Trophoblast cell (in vitro differentiated cells and primary cell): ENCODE data around the gene GRM4.

Experiments used
- DNase-seq, 2 donors: peaks; one replicate each; pipeline ENCODE4 v3.0.0-alpha.2; 2016
- H2AFZ ChIP-seq: 2 replicates; pipeline ENCODE4 v1.6.1; 2013; ENCODE audit warnings: low read length, moderate library complexity, mild to moderate bottlenecking; ENCODE audit not compliant: insufficient read depth, poor library complexity
- H2AK5ac ChIP-seq: 2 replicates; pipeline ENCODE4 v1.6.1; 2013; ENCODE audit warnings: mild to moderate bottlenecking, low read length
- H2BK120ac ChIP-seq: 2 replicates; pipeline ENCODE4 v1.6.1; 2013; ENCODE audit warnings: low read length, mild to moderate bottlenecking, moderate library complexity; ENCODE audit not compliant: insufficient read depth, poor library complexity
- H2BK12ac ChIP-seq: 2 replicates; pipeline ENCODE4 v1.6.1; 2013; ENCODE audit warnings: mild to moderate bottlenecking, low read length, moderate library complexity
- H2BK5ac ChIP-seq: 2 replicates; pipeline ENCODE4 v1.6.1; 2013; ENCODE audit warnings: low read length, low read depth, moderate library complexity, mild to moderate bottlenecking; ENCODE audit not compliant: poor library complexity
- H3K14ac ChIP-seq: 2 replicates; pipeline ENCODE4 v1.6.1; 2013; ENCODE audit warnings: mild to moderate bottlenecking, low read length
- H3K18ac ChIP-seq: 2 replicates; pipeline ENCODE4 v1.6.1; 2013; ENCODE audit warnings: mild to moderate bottlenecking, low read length
- H3K23ac ChIP-seq: 2 replicates; pipeline ENCODE4 v1.6.1; 2013; ENCODE audit warnings: low read length
- H3K27ac ChIP-seq: 2 replicates; pipeline ENCODE4 v1.5.1; 2013; ENCODE audit warnings: low read depth, mild to moderate bottlenecking, inconsistent platforms, low read length, moderate library complexity
- H3K27me3 ChIP-seq: 2 replicates; pipeline ENCODE4 v1.6.1; 2013; ENCODE audit warnings: inconsistent platforms, mild to moderate bottlenecking, low read length, moderate library complexity; ENCODE audit not compliant: insufficient read depth
- H3K36me3 ChIP-seq, 2 experiments: 1 replicate in 1 of 2; 2 replicates in 1 of 2; pipeline ENCODE4 v1.6.1; 2013; ENCODE audit warnings: low read length in 2 of 2, mild to moderate bottlenecking in 2 of 2, moderate library complexity in 1 of 2; ENCODE audit not compliant: insufficient read depth in 2 of 2, control insufficient read depth in 1 of 2
- H3K4ac ChIP-seq: 2 replicates; pipeline ENCODE4 v1.6.1; 2013; ENCODE audit warnings: low read depth, mild to moderate bottlenecking, low read length, moderate library complexity
- H3K4me1 ChIP-seq, 2 experiments: 1 replicate in 1 of 2; 2 replicates in 1 of 2; pipeline ENCODE4 v1.6.1; 2013; ENCODE audit warnings: low read length in 2 of 2, mild to moderate bottlenecking in 2 of 2, moderate library complexity in 1 of 2; ENCODE audit not compliant: insufficient read depth in 2 of 2, control insufficient read depth in 1 of 2
- H3K4me2 ChIP-seq: 2 replicates; pipeline ENCODE4 v1.6.1; 2013; ENCODE audit warnings: inconsistent platforms, mild to moderate bottlenecking, low read length, moderate library complexity
- H3K4me3 ChIP-seq: 2 replicates; pipeline ENCODE4 v1.5.1; 2013; ENCODE audit warnings: mild to moderate bottlenecking, low read depth, low read length, inconsistent platforms
- H3K79me1 ChIP-seq: one replicate; pipeline ENCODE4 v1.6.1; 2013; ENCODE audit warnings: low read length
- H3K79me2 ChIP-seq: 2 replicates; pipeline ENCODE4 v1.6.1; 2013; ENCODE audit warnings: low read length, mild to moderate bottlenecking; ENCODE audit not compliant: control insufficient read depth, insufficient read depth, poor library complexity
- H3K9ac ChIP-seq: 2 replicates; pipeline ENCODE4 v1.6.1; 2013; ENCODE audit warnings: mild to moderate bottlenecking, low read length
- H3K9me3 ChIP-seq: 2 replicates; pipeline ENCODE4 v1.6.1; 2013; ENCODE audit warnings: low read depth, mild to moderate bottlenecking, control low read depth, inconsistent platforms, low read length; ENCODE audit not compliant: insufficient read depth
- H4K12ac ChIP-seq: 2 replicates; pipeline ENCODE4 v1.6.1; 2013; ENCODE audit warnings: low read depth, mild to moderate bottlenecking, low read length, moderate library complexity
- H4K8ac ChIP-seq: 2 replicates; pipeline ENCODE4 v1.6.1; 2013; ENCODE audit warnings: low read depth, mild to moderate bottlenecking, low read length, moderate library complexity
- H4K91ac ChIP-seq: one replicate; pipeline ENCODE4 v1.6.1; 2013; ENCODE audit warnings: low read depth, mild to moderate bottlenecking, low read length, moderate library complexity
- WGBS: extraction: QIAGEN DNeasy Blood & Tissue Kit; methylation state at CpG from one replicate; pipeline ENCODE4 v1.1.7; 2013; ENCODE audit warnings: missing lambda C conversion rate; ENCODE audit not compliant: insufficient read length, insufficient coverage; ENCODE audit errors: extremely low coverage; 5-methylcytosine and 5-hydroxymethylcytosine counted together

GRM4 gene

GRCh38 chr6:34022873-34023255 lies 123.0 kb downstream of the GRM4 start:
- WGBS = no CpG with 5 or more reads among the region's 9 CpGs
- H4K91ac ChIP-seq = no peak overlapping the region
- no peak overlapping the region for H3K4me3 ChIP-seq
- H3K14ac ChIP-seq = no peak overlapping the region
- no peak overlapping the region for H3K18ac ChIP-seq
- no peak overlapping the region for H4K12ac ChIP-seq
- H3K27me3 ChIP-seq = no peaks in the 10 kb centered on the region
- no peak overlapping the region for H4K8ac ChIP-seq
- H3K9me3 ChIP-seq = peaks cover 5% of the 10 kb centered on the region
- no peak overlapping the region for H2AK5ac ChIP-seq
- H3K4ac ChIP-seq = no peak overlapping the region
- no peak for DNase-seq
- no peak overlapping the region for H3K4me2 ChIP-seq
- H3K9ac ChIP-seq = no peak overlapping the region
- H3K4me1 ChIP-seq = no peaks in the 10 kb centered on the region
- no peaks in the 10 kb centered on the region for H3K36me3 ChIP-seq
- no peak overlapping the region for H3K27ac ChIP-seq
- H3K79me2 ChIP-seq = no peaks in the 10 kb centered on the region
- H2BK12ac ChIP-seq = no peak overlapping the region
- H2BK120ac ChIP-seq = no peak overlapping the region
- no peak overlapping the region for H3K23ac ChIP-seq
- no peak overlapping the region for H2BK5ac ChIP-seq
- H2AFZ ChIP-seq = no peak overlapping the region
- no peaks in the 10 kb centered on the region for H3K79me1 ChIP-seq

GRCh38 chr6:34022250-34022872 lies 123.5 kb downstream of the GRM4 start:
- no peaks in the 10 kb centered on the region for H3K79me1 ChIP-seq
- no peak overlapping the region for H3K14ac ChIP-seq
- no peak for DNase-seq
- H3K36me3 ChIP-seq = no peaks in the 10 kb centered on the region
- H3K23ac ChIP-seq = no peak overlapping the region
- no peak overlapping the region for H2BK5ac ChIP-seq
- H3K4me3 ChIP-seq = peak overlapping the region; percentile 17
- H3K4me2 ChIP-seq = no peak overlapping the region
- H3K4me1 ChIP-seq = no peaks in the 10 kb centered on the region
- H2BK12ac ChIP-seq = no peak overlapping the region
- H3K9me3 ChIP-seq = peaks cover 6% of the 10 kb centered on the region
- WGBS = no CpG with 5 or more reads among the region's 22 CpGs
- no peak overlapping the region for H4K8ac ChIP-seq
- no peak overlapping the region for H3K27ac ChIP-seq
- H2AK5ac ChIP-seq = no peak overlapping the region
- no peak overlapping the region for H2AFZ ChIP-seq
- H3K27me3 ChIP-seq = no peaks in the 10 kb centered on the region
- H3K18ac ChIP-seq = no peak overlapping the region
- no peak overlapping the region for H3K4ac ChIP-seq
- no peak overlapping the region for H4K12ac ChIP-seq
- no peak overlapping the region for H4K91ac ChIP-seq
- no peaks in the 10 kb centered on the region for H3K79me2 ChIP-seq
- H3K9ac ChIP-seq = no peak overlapping the region
- no peak overlapping the region for H2BK120ac ChIP-seq

- Histone ChIP-seq H3K79me2 (no peaks in the 10 kb centered on the region), H2AFZ (no peak overlapping the region), H3K9me3 (peaks cover 11% of the 10 kb centered on the region), H3K18ac (no peak overlapping the region), H3K23ac (no peak overlapping the region), H2BK120ac (no peak overlapping the region), H3K9ac (no peak overlapping the region), H2AK5ac (no peak overlapping the region), H3K4me3 (no peak overlapping the region), H3K4me1 (no peaks in the 10 kb centered on the region), H3K27me3 (no peaks in the 10 kb centered on the region), H2BK12ac (no peak overlapping the region), H4K91ac (no peak overlapping the region), H3K4me2 (no peak overlapping the region), H3K4ac (no peak overlapping the region), H3K14ac (no peak overlapping the region), H3K36me3 (no peaks in the 10 kb centered on the region), H3K27ac (no peak overlapping the region), H3K79me1 (no peaks in the 10 kb centered on the region), H4K8ac (no peak overlapping the region), H2BK5ac (no peak overlapping the region), H4K12ac (no peak overlapping the region)
- DNase-seq = peak in 1 of 2 donors; percentile 22
- no CpG with 5 or more reads among the region's 19 CpGs for WGBS
Observed at GRCh38 chr6:34021554-34022190, 124.2 kb downstream of the GRM4 start.

GRCh38 chr6:34020807-34021553 lies 124.9 kb downstream of the GRM4 start:
- H3K4ac ChIP-seq = no peak overlapping the region
- H3K4me1 ChIP-seq = no peaks in the 10 kb centered on the region
- no peak overlapping the region for H2BK5ac ChIP-seq
- no peaks in the 10 kb centered on the region for H3K79me2 ChIP-seq
- no peak overlapping the region for H3K4me2 ChIP-seq
- H3K23ac ChIP-seq = no peak overlapping the region
- no CpG with 5 or more reads among the region's 17 CpGs for WGBS
- H4K91ac ChIP-seq = no peak overlapping the region
- H3K9ac ChIP-seq = no peak overlapping the region
- no peaks in the 10 kb centered on the region for H3K79me1 ChIP-seq
- no peak overlapping the region for H4K8ac ChIP-seq
- no peak overlapping the region for H4K12ac ChIP-seq
- H3K18ac ChIP-seq = no peak overlapping the region
- peaks cover 11% of the 10 kb centered on the region for H3K9me3 ChIP-seq
- peak in 1 of 2 donors; percentile 4 for DNase-seq
- H2BK12ac ChIP-seq = no peak overlapping the region
- no peak overlapping the region for H3K27ac ChIP-seq
- no peaks in the 10 kb centered on the region for H3K36me3 ChIP-seq
- no peaks in the 10 kb centered on the region for H3K27me3 ChIP-seq
- no peak overlapping the region for H3K4me3 ChIP-seq
- no peak overlapping the region for H2AK5ac ChIP-seq
- no peak overlapping the region for H2BK120ac ChIP-seq
- H2AFZ ChIP-seq = no peak overlapping the region
- no peak overlapping the region for H3K14ac ChIP-seq
